HG03565 (cell line): ENCODE data around the gene HINFP.
A peak's percentile ranks its signal among the peaks of the same experiment; 100 is the strongest.
"Not testable (repeated sequence)": the region's sequence is repeated elsewhere in the genome, so short reads cannot be mapped to it uniquely, and the experiment has no call there.

Experiments
- ATAC-seq: cut with Tn5 transposase; IDR thresholded peaks from one replicate; pipeline ENCODE4 v1.9.1; 2021; ENCODE audit warnings: mild to moderate bottlenecking, moderate library complexity; ENCODE audit not compliant: unreplicated experiment

HINFP gene

DNA sequence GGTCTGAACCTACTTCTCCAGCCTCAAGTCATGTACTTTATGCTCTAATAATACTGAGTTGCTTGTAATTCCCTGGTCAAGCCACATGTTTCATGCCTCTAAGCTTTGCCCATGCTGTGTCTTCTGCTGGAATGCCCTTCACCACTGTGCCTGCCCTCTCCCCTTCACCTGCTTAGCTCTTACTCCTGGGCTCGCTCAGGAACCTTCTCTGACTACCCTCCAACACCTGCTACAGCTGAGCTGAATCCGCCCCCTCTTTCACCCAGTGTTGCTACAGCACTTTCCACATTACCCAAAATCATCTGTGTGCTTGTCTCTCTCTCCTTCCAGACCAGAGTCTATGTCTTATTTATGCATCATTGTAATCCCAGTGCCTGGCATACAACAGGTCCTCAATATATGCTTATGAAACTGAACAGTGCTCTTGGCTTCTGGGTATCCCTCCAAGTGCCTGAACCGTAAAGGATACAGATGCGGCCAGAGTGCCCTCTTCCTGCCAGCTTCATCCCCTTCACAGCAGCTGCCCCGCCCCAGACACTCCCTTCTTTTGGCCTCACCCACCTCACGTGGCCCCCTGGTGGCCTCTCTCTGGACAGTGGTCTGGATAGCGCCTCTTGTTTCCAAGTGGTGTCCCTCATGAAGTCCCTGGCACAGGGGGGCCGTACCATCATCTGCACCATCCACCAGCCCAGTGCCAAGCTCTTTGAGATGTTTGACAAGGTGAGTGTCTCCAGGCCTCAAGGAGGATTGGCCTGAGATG is 34.5 kb downstream of the HINFP start:
- ATAC-seq = no peak

GRCh38 chr11:119156496-119156895 is 35.1 kb downstream of the HINFP start:
- ATAC-seq = no peak

- no peak for ATAC-seq
Measured at GRCh38 chr11:119157063-119157462, 35.7 kb downstream of the HINFP start.

DNA sequence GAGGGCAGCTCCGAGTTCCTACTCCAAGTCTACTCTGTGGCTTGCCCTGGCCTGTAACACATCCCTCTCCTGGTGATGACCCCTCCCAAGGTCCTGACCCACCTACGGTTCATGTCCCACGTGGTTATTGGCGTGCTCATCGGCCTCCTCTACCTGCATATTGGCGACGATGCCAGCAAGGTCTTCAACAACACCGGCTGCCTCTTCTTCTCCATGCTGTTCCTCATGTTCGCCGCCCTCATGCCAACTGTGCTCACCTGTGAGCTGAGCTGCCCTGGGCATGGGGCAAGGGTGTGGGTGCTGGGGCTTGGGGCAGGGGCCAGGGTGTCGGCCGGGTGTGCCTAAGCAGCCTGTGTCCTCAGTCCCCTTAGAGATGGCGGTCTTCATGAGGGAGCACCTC is 37.1 kb downstream of the HINFP start:
- no peak for ATAC-seq

DNA sequence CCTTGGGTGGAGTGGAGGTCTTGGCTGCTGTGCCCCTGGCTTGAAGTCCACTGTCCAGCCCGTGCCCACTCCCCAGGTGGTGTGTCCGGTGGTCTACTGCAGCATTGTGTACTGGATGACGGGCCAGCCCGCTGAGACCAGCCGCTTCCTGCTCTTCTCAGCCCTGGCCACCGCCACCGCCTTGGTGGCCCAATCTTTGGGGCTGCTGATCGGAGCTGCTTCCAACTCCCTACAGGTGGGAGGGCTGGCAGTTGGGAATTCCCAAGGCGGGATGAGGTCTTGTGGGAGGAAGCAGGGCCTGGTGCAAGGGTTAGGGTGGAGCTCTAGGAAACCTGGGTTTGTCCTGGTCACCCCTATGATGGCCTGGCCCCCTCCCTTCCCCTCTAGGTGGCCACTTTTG is 38.8 kb downstream of the HINFP start:
- ATAC-seq = no peak

DNA sequence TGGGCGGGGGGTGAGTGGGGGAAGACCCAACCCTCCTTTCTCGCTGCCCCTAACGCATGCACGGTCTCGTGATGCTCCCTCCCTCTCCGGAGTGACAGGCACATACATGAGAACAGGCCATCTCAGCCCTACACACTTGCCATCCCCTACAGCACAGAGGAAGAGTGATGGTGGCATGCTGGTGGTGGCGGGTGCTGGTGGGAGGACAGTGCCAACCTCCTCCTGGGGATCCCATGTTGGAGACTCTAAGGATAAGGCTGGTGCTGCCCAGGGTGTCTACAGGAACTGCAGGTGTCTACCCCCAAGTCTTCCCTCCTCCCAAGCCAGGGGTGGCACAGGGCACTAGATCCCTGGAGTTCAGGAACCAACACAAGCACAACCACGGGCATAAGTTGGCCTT is 40.5 kb downstream of the HINFP start:
- no peak for ATAC-seq

DNA sequence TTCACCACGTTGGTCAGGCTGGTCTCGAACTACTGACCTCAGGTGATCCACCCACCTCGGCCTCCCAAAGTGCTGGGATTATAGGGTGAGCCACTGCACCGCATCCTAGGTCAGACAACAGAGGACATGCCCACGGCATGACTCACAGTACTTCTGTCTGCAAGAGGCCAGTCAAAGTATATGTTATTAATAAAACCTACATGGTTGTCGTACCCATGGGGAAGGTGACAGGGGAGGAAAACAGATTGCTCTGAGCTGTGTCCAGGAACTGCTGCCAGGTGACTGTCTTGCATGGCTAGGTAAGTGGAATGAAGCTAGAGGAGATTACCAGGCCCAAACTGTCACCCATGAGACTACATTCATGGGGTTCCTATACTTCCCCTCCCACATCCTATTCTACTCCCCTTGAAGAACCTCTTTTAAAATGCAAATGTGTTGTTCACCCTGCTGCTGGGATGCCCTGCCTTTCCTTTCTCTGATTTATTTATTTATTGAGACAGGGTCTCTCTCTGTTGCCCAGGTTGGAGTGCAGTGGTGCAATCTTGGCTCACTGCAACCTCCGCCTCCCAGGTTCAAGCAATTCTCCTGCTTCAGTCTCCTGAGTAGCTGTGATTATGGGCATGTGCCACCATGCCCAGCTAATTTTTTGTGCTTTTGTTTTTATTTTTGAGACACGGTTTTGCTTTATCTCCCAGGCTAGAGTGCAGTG is 45.1 kb downstream of the HINFP start:
- ATAC-seq = no peak

- not testable (repeated sequence) for ATAC-seq
Measured at GRCh38 chr11:119167077-119167458, 45.7 kb downstream of the HINFP start.

DNA sequence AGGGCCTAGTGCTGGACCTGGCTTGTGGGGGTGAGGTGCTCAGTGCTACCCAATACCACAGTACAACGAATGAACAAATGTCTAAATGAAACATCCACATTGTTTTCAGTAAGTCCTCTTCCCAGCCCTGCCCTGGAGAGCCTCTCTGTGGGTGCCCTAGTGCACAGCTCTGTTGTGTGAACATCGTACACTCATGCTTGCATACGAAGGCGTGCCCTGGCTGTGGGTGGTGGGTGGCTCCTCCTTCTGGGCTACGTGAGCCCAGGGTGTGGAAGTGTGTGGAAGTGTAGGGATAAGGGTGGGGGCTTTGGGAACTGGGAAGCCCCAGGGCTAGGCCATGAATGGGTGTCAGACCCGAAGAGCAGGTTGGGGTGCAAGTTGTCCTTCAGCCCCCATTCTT is 46.6 kb downstream of the HINFP start:
- ATAC-seq = no peak

GRCh38 chr11:119168471-119169281 is 47.3 kb downstream of the HINFP start, which contains the start of gene NLRX1:
Gene NLRX1, plus strand, starts transcription at chr11:119168725. Its CDS starts 2,679 bp downstream, at chr11:119171404.
- ATAC-seq = peak; percentile 81

GRCh38 chr11:119169282-119169719 is 47.9 kb downstream of the HINFP start:
- no peak for ATAC-seq

DNA sequence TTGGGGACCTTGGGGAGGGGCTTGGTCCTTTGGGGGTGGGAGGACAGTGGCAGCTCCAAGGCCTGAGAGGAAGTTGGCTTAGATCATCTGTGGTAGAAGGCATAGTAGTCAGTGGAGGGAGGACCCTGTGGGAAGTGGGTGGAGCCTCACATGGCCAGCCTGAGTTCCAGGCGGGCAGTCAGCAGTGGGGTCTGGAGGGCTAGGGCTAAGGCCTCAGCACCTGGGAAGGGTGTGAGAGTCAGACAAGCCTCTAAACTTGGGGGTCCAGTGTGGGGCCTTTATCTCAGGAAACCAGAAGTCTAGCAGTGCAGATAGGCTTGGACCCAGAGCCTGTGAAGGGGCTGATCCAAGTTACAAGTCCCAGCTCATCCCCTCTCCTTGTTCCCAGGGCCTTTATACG is 51.1 kb downstream of the HINFP start:
- ATAC-seq = no peak

DNA sequence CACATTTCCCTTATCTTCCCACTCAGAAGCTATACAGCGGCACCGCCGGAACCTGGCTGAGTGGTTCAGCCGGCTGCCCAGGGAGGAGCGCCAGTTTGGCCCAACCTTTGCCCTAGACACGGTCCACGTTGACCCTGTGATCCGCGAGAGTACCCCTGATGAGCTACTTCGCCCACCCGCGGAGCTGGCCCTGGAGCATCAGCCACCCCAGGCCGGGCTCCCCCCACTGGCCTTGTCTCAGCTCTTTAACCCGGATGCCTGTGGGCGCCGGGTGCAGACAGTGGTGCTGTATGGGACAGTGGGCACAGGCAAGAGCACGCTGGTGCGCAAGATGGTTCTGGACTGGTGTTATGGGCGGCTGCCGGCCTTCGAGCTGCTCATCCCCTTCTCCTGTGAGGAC is 52.1 kb downstream of the HINFP start:
- ATAC-seq = no peak

GRCh38 chr11:119175493-119176077 is 54.2 kb downstream of the HINFP start:
- ATAC-seq = no peak

- no peak for ATAC-seq
Measured at GRCh38 chr11:119178166-119178680, 56.8 kb downstream of the HINFP start.

DNA sequence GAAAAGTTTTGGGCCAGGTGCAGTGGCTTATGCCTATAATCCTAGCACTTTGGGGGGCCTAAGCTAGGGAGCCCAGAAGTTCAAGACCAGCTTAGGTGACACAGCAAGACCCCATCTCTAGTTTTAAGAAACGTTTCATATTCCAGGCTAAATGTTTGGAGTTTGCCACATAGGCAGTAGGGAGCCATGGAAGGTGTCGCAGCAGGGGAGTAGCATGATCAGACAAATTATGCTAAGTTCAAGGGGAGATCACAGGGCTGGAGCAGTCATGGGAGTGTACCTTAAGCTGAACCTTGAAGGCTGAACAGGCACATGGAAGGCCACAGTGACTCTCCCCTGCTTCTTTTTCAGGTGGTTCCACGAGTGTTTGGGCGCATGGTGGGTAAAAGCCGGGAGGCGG is 58.0 kb downstream of the HINFP start:
- no peak for ATAC-seq

DNA sequence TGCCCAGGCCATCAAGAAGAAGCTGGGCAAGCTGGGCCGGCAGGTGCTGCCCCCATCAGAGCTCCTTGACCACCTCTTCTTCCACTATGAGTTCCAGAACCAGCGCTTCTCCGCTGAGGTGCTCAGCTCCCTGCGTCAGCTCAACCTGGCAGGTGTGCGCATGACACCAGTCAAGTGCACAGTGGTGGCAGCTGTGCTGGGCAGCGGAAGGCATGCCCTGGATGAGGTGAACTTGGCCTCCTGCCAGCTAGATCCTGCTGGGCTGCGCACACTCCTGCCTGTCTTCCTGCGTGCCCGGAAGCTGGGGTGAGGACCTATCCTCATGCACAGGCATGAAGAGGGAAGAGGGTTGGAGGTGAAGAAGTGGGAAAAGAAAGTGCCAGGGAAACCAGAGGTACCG is 58.6 kb downstream of the HINFP start:
- ATAC-seq = no peak

- no peak for ATAC-seq
Measured at GRCh38 chr11:119180729-119181676, 59.6 kb downstream of the HINFP start.

GRCh38 chr11:119181677-119182412 is 60.5 kb downstream of the HINFP start:
- ATAC-seq = no peak
